GM19328 (cell line): ENCODE results near the gene MMP14.
"Not testable (repeated sequence)": the region's sequence is repeated elsewhere in the genome, so short reads cannot be mapped to it uniquely, and the experiment has no call there.

Source experiments
- ATAC-seq: cut with Tn5 transposase; IDR thresholded peaks from one replicate; pipeline ENCODE4 v1.9.1; 2021; ENCODE audit warnings: mild to moderate bottlenecking, moderate library complexity; ENCODE audit not compliant: unreplicated experiment

Gene MMP14

GRCh38 chr14:22836301-22837113 lies at the start of gene MMP14:
MMP14 (plus strand) TSS chr14:22836585; CDS start chr14:22836818, 233 bp downstream.
- ATAC-seq: no peak

GRCh38 chr14:22786685-22787084 lies 49.7 kb upstream of the MMP14 start:
- no peak for ATAC-seq

DNA sequence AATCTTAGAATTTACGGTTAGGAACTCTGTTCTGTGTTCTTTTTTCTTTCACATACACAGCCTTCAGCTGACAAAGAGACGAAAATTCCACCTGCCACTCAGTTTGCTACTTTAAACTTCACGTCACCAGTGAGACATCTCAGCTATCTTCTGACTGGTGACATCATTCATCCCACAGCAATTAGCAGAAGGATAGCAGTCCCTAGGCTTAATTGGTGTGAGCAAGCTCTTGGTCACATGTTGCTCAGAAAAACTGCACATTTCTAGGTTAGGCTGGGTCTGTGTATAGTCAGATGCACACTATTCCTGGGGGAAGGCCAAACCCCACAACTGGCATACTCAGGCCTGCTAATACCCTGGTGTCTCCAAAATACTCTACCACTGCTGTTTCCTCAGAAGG lies 45.1 kb upstream of the MMP14 start:
- no peak for ATAC-seq

- no peak for ATAC-seq
These were observed 44.2 kb upstream of the MMP14 start for GRCh38 chr14:22792158-22792557.

DNA sequence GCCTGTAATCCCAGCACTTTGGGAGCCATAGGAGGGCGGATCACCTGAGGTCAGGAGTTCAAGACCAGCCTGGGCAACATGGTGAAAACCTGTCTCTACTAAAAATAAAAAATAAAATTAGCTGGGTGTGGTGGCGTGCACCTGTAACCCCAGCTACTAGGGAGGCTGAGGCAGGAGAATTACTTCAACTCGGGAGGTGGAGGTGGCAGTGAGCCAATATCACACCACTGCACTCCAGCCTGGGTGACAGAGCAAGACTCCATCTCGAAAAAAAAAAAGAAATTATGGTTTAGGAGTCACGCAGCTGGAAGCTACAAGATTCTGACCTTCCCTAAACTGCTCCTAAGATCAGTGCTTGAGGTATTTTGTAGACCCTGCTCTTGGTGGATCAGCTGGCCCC lies 42.8 kb upstream of the MMP14 start:
- ATAC-seq: not testable (repeated sequence)

GRCh38 chr14:22793976-22794375 lies 42.4 kb upstream of the MMP14 start:
- ATAC-seq: no peak

- no peak for ATAC-seq
These were observed 41.8 kb upstream of the MMP14 start for GRCh38 chr14:22794551-22794951.

DNA sequence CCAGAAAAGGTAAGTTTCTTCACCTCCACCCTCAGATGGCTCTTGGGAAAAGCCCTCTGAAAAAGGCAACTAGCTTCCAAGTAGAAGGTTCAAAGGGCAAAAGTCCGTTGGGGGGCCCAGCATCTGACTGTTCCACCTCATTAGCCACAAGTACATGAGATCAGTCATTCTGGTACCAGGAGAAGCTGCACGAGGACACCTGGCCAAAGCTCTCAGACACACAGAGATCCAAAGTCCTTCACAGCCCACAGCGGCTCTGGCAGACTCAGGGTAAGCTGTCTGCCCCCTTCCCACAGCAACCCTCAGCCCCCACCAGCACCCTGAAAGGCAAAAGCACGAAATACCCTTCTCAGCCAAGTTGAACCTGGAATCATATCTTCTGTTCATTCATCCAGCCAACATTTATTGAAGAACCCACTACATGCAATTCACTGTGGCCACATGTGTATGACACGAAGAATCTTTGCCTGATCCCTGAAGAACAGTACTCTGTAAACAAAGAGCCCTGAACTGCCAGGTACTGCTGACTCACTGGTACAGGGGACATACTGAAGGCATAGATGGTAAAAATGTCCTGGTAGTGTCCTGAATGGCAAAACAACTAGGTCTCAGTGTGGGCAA lies 40.2 kb upstream of the MMP14 start:
- no peak for ATAC-seq

GRCh38 chr14:22797017-22797917 lies 39.1 kb upstream of the MMP14 start:
- no peak for ATAC-seq

DNA sequence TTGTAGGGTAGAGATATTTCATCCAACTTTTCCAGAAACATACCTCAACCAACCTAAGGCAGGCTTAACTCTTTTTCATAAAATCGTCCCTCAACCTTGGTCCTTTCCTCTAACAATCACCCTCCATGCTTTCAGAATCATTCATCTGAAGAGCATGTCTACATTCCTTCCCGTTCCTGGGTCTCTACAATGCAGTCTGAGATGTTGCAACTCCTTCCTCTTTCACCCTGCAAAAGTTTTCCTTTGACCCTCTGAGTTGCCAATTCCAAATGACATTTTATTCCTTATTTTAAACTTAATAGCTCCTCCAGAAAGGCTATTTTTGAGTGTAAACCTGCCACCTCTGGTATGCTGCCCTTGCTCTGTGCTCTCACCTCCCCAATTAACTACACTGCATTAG lies 37.9 kb upstream of the MMP14 start:
- no peak for ATAC-seq

- ATAC-seq: no peak
These were observed 36.0 kb upstream of the MMP14 start for GRCh38 chr14:22800346-22800745.

GRCh38 chr14:22801716-22802115 lies 34.7 kb upstream of the MMP14 start:
- ATAC-seq: no peak

DNA sequence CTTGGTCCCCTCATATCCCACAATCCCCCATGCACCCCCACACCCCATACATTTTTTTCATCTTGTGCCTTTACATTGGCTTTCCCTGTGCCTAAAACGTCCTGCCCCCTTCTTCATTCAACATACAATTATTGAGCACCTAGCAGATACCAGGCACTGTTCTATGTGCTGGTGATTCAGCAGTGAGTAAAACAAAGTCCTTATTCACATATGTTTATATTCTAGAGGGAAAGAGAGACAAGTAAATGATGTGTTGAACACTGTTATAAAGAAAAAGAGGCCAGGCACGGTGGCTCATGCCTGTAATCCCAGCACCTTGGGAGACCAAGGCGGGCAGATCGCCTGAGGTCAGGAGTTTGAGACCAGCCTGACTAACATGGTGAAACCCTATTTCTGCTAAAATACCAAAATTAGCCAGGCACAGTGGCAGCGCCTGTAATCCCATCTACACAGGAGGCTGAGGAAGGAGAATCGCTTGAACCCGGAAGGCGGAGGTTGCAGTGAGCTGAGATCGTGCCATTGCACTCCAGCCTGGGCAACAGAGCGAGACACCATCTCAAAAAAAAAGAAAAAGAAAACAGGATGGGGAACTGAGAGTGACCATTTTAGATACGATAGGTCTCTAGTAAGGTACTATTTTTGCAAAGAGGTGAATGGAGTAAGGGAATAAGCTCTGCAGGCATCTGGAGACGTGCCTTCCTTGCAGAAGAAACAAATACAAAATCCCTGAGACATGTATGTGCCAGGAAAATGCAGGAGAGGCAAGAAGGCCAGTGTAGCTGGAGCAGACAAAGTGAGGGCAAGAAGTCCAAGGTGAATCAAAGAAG lies 33.3 kb upstream of the MMP14 start:
- no peak for ATAC-seq

DNA sequence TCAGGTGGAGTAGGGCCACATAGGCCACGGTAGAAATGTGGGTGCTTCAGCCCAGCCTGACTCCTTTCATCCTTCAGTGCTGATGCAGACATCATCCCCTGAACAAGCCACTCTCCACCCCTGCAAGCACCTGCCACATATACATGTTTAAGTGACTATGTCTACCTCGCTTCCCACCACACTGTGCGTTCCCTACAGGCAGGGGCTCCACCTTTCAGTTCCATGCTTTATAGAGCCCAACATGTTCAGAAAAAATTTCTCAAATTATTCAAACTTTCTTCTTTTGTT lies 32.8 kb upstream of the MMP14 start:
- ATAC-seq: no peak

- ATAC-seq: not testable (repeated sequence)
These were observed 31.1 kb upstream of the MMP14 start for GRCh38 chr14:22805235-22805634.

DNA sequence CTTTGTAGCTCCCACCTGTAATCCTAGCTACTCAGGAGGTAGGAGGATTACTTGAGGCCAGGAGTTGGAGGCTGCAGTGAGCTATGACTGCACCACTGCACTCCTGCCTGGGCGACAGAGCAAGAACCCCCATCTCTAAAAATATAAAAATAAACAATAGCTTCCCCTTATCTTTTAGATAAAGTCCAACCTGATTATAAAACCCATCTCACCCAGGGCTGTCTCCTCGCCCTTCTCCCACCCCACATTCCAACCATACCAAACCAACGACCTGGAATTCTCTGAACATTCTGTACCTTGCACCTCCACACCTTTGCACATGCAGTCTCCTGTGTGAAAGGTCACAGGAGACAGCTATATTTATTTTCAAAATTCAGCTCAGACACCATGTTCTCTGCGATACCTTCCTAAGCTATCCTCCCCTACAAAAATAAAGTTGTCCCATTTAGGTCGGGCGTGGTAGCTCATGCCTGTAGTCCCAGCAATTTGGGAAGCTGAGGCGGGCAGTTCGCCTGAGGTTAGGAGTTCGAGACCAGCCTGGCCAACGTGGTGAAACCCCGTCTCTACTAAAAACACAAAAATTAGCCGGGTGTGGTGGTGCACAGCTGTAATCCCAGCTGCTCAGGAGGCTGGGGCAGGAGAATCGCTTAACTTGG lies 28.8 kb upstream of the MMP14 start:
- ATAC-seq: no peak

DNA sequence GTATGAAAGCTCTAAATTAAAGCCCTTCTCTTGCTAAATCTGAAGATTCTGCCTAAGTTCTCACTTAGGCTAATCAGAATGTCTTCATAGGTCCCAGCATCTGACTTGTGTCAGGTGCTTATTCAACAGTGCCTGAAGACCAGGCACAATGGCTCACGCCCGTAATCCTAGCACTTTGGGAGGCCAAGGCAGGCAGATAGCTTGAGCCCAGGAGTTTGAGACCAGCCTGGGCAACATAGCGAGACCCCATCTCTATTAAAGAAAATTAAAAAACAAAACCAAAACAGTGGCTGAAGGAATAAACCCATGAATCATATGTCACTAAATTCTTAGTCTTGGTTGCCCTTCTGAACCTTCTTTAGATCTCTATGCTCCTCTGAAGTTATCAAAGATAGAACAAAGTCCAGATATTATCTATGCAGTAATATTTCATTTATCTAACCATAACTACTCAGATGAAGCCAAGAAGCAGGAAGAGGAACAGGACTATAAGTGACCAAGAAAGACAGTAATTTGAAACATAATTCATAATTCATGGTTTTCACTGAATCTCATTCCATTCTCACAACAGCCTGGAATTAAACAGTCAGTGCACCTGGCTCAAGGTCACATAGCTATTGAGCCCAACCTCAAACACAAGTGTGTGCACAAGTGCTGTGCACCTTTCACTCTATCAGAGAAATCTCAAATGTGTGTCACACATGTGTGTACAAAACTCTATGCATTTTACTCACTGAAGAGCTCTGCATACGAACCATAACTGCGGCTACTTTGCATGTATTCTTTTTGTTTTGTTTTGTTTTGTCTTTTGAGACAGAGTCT lies 27.8 kb upstream of the MMP14 start:
- ATAC-seq: no peak

DNA sequence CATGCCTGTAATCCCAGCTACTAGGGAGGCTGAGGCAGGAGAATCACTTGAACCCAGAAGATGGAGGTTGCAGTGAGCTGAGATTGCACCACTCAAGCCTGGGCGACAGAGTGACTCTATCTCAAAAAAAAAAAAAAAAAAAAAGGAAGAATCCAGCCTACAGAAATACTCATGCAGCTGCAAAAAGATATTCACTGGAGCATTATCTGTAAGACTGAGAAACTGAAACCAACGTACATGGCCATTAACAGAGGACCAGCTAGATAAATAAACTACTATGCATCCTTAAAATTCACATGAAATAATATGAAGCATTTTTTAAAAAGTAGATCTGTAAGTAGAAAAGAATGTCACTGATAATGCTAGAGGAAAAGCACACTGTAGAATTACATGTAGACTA lies 24.7 kb upstream of the MMP14 start:
- ATAC-seq: no peak

- no peak for ATAC-seq
These were observed 23.6 kb upstream of the MMP14 start for GRCh38 chr14:22812744-22813143.

DNA sequence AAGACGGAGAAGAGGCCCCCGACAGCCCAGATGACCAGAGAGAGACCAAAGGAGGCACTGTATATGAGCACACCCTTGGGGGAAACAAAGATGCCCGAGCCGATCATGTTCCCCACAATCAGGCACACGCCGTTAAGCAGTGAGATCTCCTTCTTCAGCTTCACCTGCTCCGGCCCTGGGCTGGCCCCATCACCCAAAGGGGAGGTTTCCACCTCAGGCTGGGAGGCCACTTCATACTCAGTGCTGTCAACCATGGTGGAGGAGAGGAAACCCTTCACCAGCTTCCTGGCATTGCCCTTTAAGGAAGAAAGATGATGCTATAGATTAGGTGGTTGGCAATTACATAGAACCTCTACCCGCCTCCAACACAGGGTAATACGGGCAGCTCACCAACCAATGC lies 23.2 kb upstream of the MMP14 start:
- no peak for ATAC-seq
